ENCODE data around the gene GIMAP2. TPM values are rescaled to one million over a fixed set of nuclear protein-coding genes. Genes with fewer than 3 reads are reported as not detected.
A peak's percentile ranks its signal among the peaks of the same experiment; 100 is the strongest.
"Not testable (repeated sequence)": the region's sequence is repeated elsewhere in the genome, so short reads cannot be mapped to it uniquely, and the experiment has no call there.

Gene GIMAP2
- total RNA-seq, 3 donors from 2014 or later: 9.2 to 18.2 (median 10.7) TPM

GRCh38 chr7:150668472-150668911 is 17.0 kb upstream of the GIMAP2 start:
- Histone ChIP-seq H3K27me3 (no peaks in the 10 kb centered on the region), H3K4me3 (no peak overlapping the region), H3K36me3 (no peaks in the 10 kb centered on the region), H3K9me3 (peaks cover 0 to 10% of the 10 kb centered on the region in 2 donors), H3K4me1 (no peaks in the 10 kb centered on the region), H3K27ac (no peak overlapping the region)
- intact Hi-C loops (cut with DNase I; ENCODE audit: low total_unique reads): no loop called here
- TF ChIP-seq, protein P1, sequence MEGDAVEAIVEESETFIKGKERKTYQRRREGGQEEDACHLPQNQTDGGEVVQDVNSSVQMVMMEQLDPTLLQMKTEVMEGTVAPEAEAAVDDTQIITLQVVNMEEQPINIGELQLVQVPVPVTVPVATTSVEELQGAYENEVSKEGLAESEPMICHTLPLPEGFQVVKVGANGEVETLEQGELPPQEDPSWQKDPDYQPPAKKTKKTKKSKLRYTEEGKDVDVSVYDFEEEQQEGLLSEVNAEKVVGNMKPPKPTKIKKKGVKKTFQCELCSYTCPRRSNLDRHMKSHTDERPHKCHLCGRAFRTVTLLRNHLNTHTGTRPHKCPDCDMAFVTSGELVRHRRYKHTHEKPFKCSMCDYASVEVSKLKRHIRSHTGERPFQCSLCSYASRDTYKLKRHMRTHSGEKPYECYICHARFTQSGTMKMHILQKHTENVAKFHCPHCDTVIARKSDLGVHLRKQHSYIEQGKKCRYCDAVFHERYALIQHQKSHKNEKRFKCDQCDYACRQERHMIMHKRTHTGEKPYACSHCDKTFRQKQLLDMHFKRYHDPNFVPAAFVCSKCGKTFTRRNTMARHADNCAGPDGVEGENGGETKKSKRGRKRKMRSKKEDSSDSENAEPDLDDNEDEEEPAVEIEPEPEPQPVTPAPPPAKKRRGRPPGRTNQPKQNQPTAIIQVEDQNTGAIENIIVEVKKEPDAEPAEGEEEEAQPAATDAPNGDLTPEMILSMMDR (IDR thresholded peaks at IDR 0.05): no peak
- TF ChIP-seq POLR2A (IDR thresholded peaks at IDR 0.05) (no peak), POLR2AphosphoS5 (IDR thresholded peaks at IDR 0.05) (no peak)
- no peak for DNase-seq (ENCODE audit: low spot score in 2 of 2)

- Histone ChIP-seq H3K4me3 (no peak overlapping the region), H3K27me3 (no peaks in the 10 kb centered on the region), H3K9me3 (peaks cover 0 to 10% of the 10 kb centered on the region in 2 donors), H3K36me3 (no peaks in the 10 kb centered on the region), H3K27ac (no peak overlapping the region), H3K4me1 (no peaks in the 10 kb centered on the region)
- TF ChIP-seq, protein P1 (IDR thresholded peaks at IDR 0.05): no peak
- no peak for TF ChIP-seq POLR2AphosphoS5 (IDR thresholded peaks at IDR 0.05)
- no peak for DNase-seq (ENCODE audit: low spot score in 2 of 2)
- intact Hi-C loops (cut with DNase I; ENCODE audit: low total_unique reads): no loop called here
Measured at GRCh38 chr7:150668977-150669376, 16.5 kb upstream of the GIMAP2 start.

DNA sequence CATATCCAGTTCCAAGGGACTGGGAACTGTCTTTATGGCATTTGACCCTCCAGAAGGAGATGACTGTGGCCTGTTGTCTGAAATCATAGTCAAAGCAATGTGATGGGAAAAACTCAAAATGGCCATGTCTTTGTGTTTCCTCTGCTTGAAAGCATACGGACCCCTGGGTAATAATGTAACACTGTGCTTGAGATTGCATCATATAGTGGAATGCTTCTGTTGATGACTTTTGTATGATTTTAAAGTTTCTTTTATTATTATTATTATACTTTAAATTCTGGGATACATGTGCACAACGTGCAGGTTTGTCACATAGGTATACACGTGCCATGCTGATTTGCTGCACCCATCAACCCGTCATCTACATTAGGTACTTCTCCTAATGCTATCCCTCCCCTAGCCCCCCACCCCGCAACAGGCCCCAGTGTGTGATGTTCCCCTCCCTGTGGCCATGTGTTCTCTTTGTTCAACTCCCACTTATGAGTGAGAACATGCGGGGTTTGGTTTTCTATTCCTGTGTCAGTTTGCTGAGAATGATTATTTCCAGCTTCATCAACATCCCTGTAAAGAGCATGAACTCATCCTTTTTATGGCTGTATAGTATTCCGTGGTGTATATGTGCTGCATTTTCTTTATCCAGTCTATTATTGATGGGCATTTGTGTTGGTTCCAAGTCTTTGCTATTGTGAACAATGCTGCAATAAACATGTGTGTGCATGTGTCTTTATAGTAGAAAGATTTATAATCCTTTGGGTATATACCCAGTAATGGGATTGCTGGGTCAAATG is 13.5 kb upstream of the GIMAP2 start:
- H3K4me3 ChIP-seq; H3K9me3 ChIP-seq; intact Hi-C loops (cut with DNase I; ENCODE audit: low total_unique reads); H3K36me3 ChIP-seq; H3K4me1 ChIP-seq; DNase-seq (ENCODE audit: low spot score in 2 of 2); H3K27ac ChIP-seq; H3K27me3 ChIP-seq: not testable (repeated sequence)

- Histone ChIP-seq H3K4me1 (no peaks in the 10 kb centered on the region), H3K27me3 (no peaks in the 10 kb centered on the region), H3K4me3 (no peak overlapping the region), H3K36me3 (no peaks in the 10 kb centered on the region), H3K9me3 (no peaks in the 10 kb centered on the region), H3K27ac (peak overlapping the region in 1 of 2 donors; percentile 41)
- DNase-seq (ENCODE audit: low spot score in 2 of 2): no peak
- intact Hi-C loops (cut with DNase I; ENCODE audit: low total_unique reads): no loop called here
- TF ChIP-seq POLR2A (IDR thresholded peaks at IDR 0.05) (no peak), POLR2AphosphoS5 (IDR thresholded peaks at IDR 0.05) (no peak)
- TF ChIP-seq, protein P1 (IDR thresholded peaks at IDR 0.05): no peak
Measured at GRCh38 chr7:150675714-150676113, 9.8 kb upstream of the GIMAP2 start.

GRCh38 chr7:150676276-150676675 is 9.2 kb upstream of the GIMAP2 start:
- DNase-seq (ENCODE audit: low spot score in 2 of 2); H3K27me3 ChIP-seq; H3K4me3 ChIP-seq; H3K36me3 ChIP-seq; H3K9me3 ChIP-seq; intact Hi-C loops (cut with DNase I; ENCODE audit: low total_unique reads); H3K4me1 ChIP-seq: not testable (repeated sequence)
- H3K27ac ChIP-seq: peak overlapping the region in 1 of 2 donors; percentile 25

DNA sequence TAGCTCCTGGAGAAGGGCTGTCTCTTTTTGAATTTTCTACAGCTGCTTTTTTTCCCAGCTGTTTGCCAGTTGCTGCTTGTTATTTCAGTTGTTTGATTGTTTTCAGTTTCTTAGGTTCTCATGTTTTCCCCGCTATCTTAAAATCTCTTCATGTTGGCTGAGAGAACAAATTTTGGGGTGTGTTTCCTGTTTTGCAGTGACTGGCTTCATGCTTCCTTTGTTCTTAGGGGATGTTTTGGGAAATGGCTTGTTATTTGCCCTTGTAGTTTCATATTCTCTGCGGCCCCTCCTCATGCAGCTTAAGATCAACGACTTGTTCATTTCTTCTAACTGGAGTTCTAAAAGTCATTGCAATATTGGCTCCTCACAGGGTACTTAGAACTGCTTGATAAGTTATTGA is 8.7 kb upstream of the GIMAP2 start:
- DNase-seq (ENCODE audit: low spot score in 2 of 2); H3K4me3 ChIP-seq; H3K9me3 ChIP-seq; H3K36me3 ChIP-seq; intact Hi-C loops (cut with DNase I; ENCODE audit: low total_unique reads); H3K4me1 ChIP-seq; H3K27me3 ChIP-seq: not testable (repeated sequence)
- peak overlapping the region in 1 of 2 donors; percentile 25 for H3K27ac ChIP-seq

GRCh38 chr7:150678601-150679000 is 6.9 kb upstream of the GIMAP2 start:
- H3K27me3 ChIP-seq; intact Hi-C loops (cut with DNase I; ENCODE audit: low total_unique reads); H3K36me3 ChIP-seq; DNase-seq (ENCODE audit: low spot score in 2 of 2); H3K4me3 ChIP-seq; H3K9me3 ChIP-seq; H3K4me1 ChIP-seq: not testable (repeated sequence)
- peak overlapping the region in 1 of 2 donors; percentile 9 for H3K27ac ChIP-seq

DNA sequence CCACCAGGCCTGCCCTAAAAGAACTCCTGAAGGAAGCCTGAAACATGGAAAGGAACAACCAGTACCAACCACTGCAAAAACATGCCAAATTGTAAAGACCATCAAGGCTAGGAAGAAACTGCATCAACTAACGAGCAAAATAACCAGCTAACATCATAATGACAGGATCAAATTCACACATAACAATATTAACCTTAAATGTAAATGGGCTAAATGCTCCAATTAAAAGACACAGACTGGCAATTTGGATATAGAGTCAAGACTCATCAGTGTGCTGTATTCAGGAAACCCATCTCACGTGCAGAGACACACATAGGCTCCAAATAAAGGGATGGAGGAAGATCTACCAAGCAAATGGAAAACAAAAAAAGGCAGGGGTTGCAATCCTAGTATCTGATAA is 5.1 kb upstream of the GIMAP2 start:
- H3K27ac ChIP-seq; H3K27me3 ChIP-seq; DNase-seq (ENCODE audit: low spot score in 2 of 2); intact Hi-C loops (cut with DNase I; ENCODE audit: low total_unique reads); H3K4me1 ChIP-seq; H3K4me3 ChIP-seq; H3K36me3 ChIP-seq; H3K9me3 ChIP-seq: not testable (repeated sequence)
